Liver (tissue), 3 donors: ENCODE measurements around the gene ZNF398.

Experiments used
- JUND ChIP-seq, 2 donors: IDR thresholded peaks; 2 replicates each; pipeline ENCODE4 v1.6.1; 2016; ENCODE audit warnings: antibody characterized with exemption in 2 of 2
- YY1 ChIP-seq: IDR thresholded peaks from 2 replicates; pipeline ENCODE4 v1.6.1; 2016; ENCODE audit warnings: antibody characterized with exemption, mild to moderate bottlenecking
- TF ChIP-seq, protein P1 (sequence below): fragments of 150-350 bp; IDR thresholded peaks from 2 replicates; pipeline ENCODE4 v1.5.1; 2017; ENCODE audit warnings: improper control_type of control experiment, low read depth, low read length; ENCODE audit not compliant: missing input control
- TF ChIP-seq, protein P2 (sequence below): IDR thresholded peaks from 2 replicates; pipeline ENCODE4 v1.6.1; 2016; ENCODE audit warnings: antibody characterized with exemption
- donor health status: healthy.
- donor health status: healthy.

DNA sequence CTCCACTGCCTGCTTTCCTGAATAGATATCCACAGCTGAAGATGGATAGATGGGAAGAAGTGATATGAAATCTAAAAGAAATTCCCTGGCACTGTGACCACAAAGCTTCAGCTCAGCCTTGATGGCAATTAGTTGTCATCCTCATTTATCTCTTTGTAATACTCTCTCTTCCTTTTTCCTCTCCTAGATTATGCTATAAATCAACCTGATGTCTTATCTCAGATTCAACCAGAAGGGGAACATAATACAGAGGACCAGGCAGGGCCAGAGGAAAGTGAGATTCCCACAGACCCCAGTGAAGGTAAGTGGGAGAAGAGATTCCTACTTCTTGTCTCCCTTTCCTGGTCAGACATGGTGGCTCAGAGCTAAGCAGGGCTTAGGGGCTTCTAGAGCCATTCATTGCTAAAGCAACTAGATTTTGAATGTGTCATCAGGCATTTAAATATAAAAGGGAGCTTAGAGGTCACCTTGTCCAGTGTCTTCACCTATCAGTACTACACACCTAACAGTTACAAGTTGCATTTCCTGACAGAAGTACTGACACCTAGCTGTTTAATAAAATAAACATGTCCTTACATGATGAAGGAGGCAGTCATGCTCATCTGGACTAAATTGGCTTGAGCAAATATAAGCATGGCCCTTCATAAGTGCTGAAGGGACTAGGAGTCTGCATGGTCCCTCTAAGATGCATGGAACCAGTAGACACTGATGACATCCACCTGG is 19.5 kb downstream of the ZNF398 start:
- TF ChIP-seq, protein P1, sequence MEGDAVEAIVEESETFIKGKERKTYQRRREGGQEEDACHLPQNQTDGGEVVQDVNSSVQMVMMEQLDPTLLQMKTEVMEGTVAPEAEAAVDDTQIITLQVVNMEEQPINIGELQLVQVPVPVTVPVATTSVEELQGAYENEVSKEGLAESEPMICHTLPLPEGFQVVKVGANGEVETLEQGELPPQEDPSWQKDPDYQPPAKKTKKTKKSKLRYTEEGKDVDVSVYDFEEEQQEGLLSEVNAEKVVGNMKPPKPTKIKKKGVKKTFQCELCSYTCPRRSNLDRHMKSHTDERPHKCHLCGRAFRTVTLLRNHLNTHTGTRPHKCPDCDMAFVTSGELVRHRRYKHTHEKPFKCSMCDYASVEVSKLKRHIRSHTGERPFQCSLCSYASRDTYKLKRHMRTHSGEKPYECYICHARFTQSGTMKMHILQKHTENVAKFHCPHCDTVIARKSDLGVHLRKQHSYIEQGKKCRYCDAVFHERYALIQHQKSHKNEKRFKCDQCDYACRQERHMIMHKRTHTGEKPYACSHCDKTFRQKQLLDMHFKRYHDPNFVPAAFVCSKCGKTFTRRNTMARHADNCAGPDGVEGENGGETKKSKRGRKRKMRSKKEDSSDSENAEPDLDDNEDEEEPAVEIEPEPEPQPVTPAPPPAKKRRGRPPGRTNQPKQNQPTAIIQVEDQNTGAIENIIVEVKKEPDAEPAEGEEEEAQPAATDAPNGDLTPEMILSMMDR = no peak
- TF ChIP-seq YY1 (no peak), JUND (IDR thresholded peaks at IDR 0.05) (no peak)
- TF ChIP-seq, protein P2, sequence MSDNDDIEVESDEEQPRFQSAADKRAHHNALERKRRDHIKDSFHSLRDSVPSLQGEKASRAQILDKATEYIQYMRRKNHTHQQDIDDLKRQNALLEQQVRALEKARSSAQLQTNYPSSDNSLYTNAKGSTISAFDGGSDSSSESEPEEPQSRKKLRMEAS = no peak
